ENCODE measurements around the gene P2RX5.

Gene P2RX5

DNA sequence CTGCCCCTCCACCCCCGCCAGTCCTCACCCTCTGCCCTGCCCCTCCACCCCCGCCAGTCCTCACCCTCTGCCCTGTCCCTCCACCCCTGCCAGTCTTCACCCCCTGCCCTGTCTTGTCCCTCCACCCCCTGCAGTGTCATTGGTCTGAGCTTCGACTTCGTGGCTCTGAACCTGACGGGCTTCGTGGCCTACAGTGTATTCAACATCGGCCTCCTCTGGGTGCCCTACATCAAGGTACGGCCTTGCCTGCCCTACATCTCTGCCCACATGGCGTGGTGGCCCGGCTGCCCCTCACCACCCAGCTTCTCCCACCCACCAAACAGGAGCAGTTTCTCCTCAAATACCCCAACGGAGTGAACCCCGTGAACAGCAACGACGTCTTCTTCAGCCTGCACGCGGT, 39.6 kb downstream of the P2RX5 start:
- no peak for DNase-seq

GRCh38 chr17:3655766-3656165, 40.2 kb downstream of the P2RX5 start:
- DNase-seq: no peak

- DNase-seq: peak; percentile 60
These were observed 48.0 kb downstream of the P2RX5 start for GRCh38 chr17:3647769-3648555.

DNA sequence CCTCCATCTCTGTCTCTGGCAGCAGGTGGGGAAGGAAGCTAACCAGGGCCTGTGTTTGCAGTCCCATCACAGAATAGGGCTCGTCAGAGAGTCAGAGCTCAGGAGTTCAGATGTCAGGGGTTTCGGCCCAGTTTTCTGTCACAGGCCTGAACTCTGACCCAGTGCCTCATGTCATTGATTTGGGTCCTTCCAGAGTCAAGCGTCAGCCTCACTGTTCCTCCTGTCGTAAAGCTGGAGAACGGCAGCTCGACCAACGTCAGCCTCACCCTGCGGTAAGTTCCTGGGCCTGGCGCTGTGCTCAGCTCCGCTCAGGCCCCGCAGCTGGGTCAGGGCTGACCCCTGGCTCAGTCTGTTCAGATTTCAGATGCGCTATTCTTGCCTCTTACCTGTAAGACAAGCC, 48.7 kb downstream of the P2RX5 start:
- no peak for DNase-seq

GRCh38 chr17:3645310-3645709, 50.6 kb downstream of the P2RX5 start:
- DNase-seq: no peak

- DNase-seq: no peak
These were observed 52.0 kb downstream of the P2RX5 start for GRCh38 chr17:3643889-3644349.

DNA sequence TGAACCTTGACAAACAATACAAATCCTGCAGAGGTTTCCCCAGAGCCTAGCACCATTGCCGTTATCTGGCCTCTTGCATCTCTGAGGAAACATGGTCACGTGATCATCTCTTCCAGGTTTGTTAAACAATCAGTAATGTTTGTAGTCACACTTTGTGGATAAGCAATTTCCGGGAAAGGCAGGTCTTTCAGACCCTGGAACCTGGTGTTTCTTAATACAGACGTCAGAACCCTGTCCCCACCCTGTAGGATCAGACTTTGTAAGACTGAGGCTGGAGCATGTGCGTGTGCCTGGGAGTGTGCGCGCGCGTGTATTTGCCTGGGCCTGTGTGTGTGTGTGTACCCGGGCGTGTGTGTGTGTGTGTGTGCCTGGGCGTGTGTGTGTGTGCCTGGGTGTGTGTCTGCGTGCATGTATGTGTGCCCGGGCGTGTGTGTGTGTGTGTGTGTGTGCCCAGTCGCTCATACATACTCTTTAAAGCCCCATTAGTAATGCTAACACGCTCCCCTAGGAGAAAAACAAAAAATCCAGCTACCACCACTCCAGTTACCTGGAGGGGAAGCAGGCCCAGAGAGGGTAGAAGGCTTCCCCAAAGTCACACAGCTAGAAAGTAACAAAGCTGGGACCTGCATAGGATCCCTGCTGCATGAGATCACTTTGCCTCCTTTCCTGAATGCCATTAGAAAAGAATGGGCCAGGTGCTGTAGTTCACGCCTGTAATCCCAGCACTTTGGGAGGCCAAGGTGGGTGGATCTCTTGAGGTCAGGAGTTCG, 54.1 kb downstream of the P2RX5 start:
- DNase-seq: no peak

DNA sequence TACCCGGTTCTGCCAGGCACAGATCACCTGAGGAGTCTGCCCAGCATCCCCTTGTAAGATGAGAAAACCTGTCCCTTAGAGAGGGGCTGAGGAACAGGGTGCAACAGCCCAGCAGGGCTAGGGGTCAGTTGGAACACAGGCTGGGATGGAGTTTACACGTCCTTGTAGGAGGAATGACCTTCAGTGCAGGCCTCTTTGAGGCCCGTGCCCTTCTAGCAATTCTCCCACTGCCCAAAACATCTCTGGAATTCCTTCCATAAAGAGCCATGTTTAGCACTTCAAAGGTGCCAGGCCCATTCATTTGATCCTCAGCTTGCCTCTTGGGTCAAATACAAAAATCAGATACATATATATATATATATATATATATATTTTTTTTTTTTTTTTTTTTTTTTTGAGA, 54.9 kb downstream of the P2RX5 start:
- no peak for DNase-seq

DNA sequence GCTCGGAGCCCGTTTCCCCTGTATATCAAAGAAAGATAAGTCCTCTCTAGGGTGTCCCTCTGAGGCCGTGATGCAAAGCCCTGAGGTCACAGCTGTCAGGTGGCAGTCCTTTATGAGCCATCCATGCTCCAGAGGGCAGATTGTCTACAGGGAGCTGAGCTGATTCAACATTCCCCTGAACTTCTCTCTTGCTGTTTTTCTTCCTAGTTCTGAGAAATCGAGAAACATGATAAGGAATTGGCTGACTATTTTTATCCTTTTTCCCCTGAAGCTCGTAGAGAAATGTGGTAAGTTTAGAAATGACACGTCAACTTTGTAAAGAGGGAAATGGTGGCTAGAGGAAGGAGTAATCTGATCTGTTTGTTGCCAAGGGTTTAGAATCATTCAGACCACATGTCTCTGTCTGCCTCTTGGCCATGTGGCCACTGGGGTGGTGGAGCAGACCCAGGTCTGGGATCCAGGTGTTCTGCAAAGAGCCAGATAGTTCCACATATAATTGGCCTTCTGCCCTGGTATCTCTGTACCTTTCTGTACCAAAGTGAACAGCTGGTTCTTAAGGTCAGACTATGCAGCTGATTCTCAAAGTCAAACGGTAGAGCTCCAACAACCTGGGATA, 55.9 kb downstream of the P2RX5 start:
- peak; percentile 43 for DNase-seq

DNA sequence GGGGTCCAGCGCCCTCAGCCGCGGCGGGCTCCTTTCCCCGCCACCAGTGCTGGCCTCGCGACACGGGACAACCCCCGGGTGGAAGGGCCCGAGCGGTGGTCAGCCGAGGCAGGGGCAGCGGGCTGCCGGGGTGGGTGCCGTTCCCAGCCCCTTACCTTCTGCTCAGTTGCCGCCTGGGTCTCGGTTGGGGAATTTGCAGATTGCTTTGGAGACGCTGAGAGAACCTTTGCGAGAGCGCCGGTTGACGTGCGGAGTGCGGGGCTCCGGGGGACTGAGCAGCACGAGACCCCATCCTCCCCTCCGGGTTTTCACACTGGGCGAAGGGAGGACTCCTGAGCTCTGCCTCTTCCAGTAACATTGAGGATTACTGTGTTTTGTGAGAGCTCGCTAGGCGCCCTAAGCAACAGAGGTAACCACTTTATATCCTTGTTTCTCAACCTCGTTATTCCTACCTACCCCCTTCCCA, 59.0 kb downstream of the P2RX5 start:
- DNase-seq: no peak

GRCh38 chr17:3636154-3636907, 59.6 kb downstream of the P2RX5 start, which contains the start of the genes CTNS and SHPK:
Gene CTNS, plus strand, starts transcription at chr17:3636760. Its CDS starts 3,447 bp downstream, at chr17:3640207.
Gene SHPK, minus strand, starts transcription at chr17:3636250. Its CDS starts 31 bp downstream, at chr17:3636219.
- peak; percentile 96 for DNase-seq

- no peak for DNase-seq
These were observed 60.3 kb downstream of the P2RX5 start for GRCh38 chr17:3635474-3636153.

- DNase-seq: no peak
These were observed 63.7 kb downstream of the P2RX5 start for GRCh38 chr17:3632287-3632686.

DNA sequence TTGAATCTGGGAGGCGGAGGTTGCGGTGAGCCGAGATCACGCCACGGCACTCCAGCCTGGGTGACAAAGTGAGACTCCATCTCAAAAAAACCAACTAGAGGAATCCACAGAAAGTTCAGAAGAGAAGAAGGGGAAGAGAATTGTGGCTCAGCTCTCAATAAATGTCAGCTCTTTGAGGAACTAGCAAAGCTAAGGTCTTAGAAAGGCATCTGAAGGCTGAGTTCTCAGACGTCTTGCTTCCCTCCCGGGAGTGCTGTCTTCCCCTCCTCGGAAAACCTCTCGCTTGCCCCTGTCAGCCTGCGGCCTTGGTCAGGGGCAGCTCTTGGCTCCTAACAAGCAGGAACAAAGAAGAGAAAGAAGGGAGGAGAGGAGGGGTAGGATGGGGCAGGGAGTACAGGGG, 65.2 kb downstream of the P2RX5 start:
- DNase-seq: no peak

DNA sequence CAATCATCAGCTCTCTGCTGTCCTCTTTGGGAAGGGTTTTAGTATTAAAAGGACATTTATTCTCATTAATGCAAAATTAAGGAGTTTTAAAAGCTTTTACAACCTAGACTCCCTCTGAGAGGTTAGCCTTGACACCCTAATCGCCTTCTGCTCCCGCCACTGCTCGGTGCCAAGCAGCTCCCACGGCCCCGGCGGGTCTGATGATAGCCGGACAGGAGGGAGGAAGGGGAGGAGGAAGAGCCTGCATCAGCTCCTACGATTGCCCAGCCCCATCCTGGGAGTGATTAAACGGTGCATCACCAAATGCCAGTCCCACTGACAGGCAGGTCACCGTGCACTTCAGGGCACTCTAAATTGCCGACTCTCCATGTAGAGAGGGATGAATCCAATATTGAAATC, 68.2 kb downstream of the P2RX5 start:
- DNase-seq: no peak

DNA sequence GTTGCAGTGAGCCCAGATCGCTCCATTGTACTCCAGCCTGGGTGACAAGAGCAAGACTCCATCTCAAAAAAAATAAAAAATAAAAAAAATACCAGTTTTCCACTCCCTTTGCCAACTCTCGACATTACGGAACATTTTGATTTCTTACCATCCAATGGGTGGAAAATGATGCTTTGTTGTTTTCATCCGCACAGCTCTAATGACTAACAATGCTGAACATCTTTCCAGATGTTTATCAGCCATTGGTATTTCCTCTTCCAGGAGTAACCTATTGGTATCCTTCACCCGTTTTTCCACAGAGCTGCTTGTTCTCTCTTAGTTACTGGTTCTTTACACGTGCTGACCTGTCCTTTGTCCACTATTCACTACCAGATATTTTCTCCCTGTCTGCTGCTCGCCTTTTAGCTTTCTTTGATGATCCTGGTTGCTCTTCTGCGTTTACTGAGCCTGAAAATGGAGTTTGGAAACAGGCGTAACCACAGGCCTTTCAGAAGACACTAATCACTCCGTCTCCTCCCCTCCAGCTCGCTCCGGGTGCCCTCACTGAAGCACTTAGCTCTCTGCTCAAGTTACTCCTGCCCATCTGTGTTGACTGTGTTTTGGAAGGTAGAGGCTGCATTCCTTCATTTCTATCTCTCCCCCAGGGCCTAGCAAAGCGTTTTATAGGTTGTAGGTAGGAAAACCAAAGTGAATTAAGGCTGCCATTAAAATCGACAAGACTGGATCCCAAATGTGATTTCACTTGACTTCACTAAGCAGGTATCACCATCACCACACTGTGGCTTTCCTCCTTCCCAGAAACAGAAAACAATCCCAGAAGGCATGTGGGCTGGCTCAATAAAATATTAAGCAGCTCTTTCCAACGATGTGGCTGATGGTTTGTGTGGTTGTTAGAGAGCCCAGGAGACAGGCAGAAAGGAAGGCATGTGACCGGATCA, 68.9 kb downstream of the P2RX5 start:
- DNase-seq: no peak
